NB4 (cell line): Measurements from ENCODE around the gene NEB.

Experiments
- POLR2A ChIP-seq: IDR thresholded peaks from 2 replicates; pipeline ENCODE4 v1.6.1; 2011; ENCODE audit warnings: mild to moderate bottlenecking; ENCODE audit not compliant: insufficient read length; ENCODE audit errors: extremely low read depth
- TF ChIP-seq, protein P1 (sequence below): IDR thresholded peaks from 2 replicates; pipeline ENCODE4 v1.6.1; 2011; ENCODE audit warnings: low read depth, low read length
- TF ChIP-seq, protein P2 (sequence below): IDR thresholded peaks from one replicate; pipeline ENCODE4 v1.5.1; 2012; ENCODE audit warnings: low read depth, low read length

DNA sequence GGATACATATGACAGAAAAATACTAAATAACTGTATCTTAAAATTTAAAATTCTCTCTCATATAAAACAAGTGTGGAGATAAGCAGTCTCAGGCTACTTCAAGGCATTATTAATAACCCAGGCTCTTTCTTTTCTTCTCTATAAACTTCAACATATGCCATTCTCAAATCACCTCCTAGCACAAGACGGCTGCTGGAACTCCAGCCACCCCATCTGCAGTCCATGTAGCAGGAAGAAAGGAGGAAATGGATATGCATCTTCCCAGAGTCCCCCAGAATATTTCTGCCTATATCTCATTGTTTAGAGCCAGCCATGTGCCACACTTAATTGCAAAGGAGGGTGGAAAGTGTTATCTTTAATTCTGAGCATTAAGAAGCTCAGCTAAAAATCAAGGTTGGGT, 35.3 kb upstream of the NEB start:
- no peak for TF ChIP-seq POLR2A
- TF ChIP-seq, protein P1, sequence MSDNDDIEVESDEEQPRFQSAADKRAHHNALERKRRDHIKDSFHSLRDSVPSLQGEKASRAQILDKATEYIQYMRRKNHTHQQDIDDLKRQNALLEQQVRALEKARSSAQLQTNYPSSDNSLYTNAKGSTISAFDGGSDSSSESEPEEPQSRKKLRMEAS, result no peak
- TF ChIP-seq, protein P2, sequence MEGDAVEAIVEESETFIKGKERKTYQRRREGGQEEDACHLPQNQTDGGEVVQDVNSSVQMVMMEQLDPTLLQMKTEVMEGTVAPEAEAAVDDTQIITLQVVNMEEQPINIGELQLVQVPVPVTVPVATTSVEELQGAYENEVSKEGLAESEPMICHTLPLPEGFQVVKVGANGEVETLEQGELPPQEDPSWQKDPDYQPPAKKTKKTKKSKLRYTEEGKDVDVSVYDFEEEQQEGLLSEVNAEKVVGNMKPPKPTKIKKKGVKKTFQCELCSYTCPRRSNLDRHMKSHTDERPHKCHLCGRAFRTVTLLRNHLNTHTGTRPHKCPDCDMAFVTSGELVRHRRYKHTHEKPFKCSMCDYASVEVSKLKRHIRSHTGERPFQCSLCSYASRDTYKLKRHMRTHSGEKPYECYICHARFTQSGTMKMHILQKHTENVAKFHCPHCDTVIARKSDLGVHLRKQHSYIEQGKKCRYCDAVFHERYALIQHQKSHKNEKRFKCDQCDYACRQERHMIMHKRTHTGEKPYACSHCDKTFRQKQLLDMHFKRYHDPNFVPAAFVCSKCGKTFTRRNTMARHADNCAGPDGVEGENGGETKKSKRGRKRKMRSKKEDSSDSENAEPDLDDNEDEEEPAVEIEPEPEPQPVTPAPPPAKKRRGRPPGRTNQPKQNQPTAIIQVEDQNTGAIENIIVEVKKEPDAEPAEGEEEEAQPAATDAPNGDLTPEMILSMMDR, result no peak
